ENCODE data around the gene PAH. TPM values are rescaled to one million over a fixed set of nuclear protein-coding genes. Genes with fewer than 3 reads are reported as not detected.

PAH gene
- total RNA-seq, 1 donor from 2014 or later = not detected

GRCh38 chr12:102879144-102879763 lies 37.8 kb downstream of the PAH start:
- Histone ChIP-seq H3K36me3 (ENCODE audit: control insufficient read depth in 3 of 3, insufficient read depth in 3 of 3, low read length in 3 of 3) (no peaks in the 10 kb centered on the region), H3K27ac (ENCODE audit: low read depth, low read length) (no peak overlapping the region), H3K9ac (ENCODE audit: low read depth in 1 of 3, low read length in 3 of 3) (no peak overlapping the region), H3K4me3 (ENCODE audit: low read length in 3 of 3) (no peak overlapping the region), H3K4me1 (ENCODE audit: control insufficient read depth in 3 of 3, insufficient read depth in 3 of 3, low read length in 3 of 3) (no peaks in the 10 kb centered on the region), H3K9me3 (ENCODE audit: control insufficient read depth in 3 of 3, low read length in 3 of 3) (no peaks in the 10 kb centered on the region), H3K27me3 (ENCODE audit: control insufficient read depth in 3 of 3, insufficient read depth in 3 of 3, low read length in 3 of 3) (peaks cover 0 to 5% (median 4%) of the 10 kb centered on the region in 3 donors)

- Histone ChIP-seq H3K9ac (ENCODE audit: low read depth in 1 of 3, low read length in 3 of 3) (no peak overlapping the region), H3K4me1 (ENCODE audit: control insufficient read depth in 3 of 3, insufficient read depth in 3 of 3, low read length in 3 of 3) (no peaks in the 10 kb centered on the region), H3K4me3 (ENCODE audit: low read length in 3 of 3) (no peak overlapping the region), H3K36me3 (ENCODE audit: control insufficient read depth in 3 of 3, insufficient read depth in 3 of 3, low read length in 3 of 3) (no peaks in the 10 kb centered on the region), H3K9me3 (ENCODE audit: control insufficient read depth in 3 of 3, low read length in 3 of 3) (no peaks in the 10 kb centered on the region), H3K27ac (ENCODE audit: low read depth, low read length) (no peak overlapping the region), H3K27me3 (ENCODE audit: control insufficient read depth in 3 of 3, insufficient read depth in 3 of 3, low read length in 3 of 3) (peaks cover 0 to 5% (median 0%) of the 10 kb centered on the region in 3 donors)
Measured at GRCh38 chr12:102876883-102877282, 40.2 kb downstream of the PAH start.

GRCh38 chr12:102874819-102875218 lies 42.2 kb downstream of the PAH start:
- no peaks in the 10 kb centered on the region for H3K36me3 ChIP-seq (ENCODE audit: control insufficient read depth in 3 of 3, insufficient read depth in 3 of 3, low read length in 3 of 3)
- H3K27me3 ChIP-seq (ENCODE audit: control insufficient read depth in 3 of 3, insufficient read depth in 3 of 3, low read length in 3 of 3) = peaks cover 0 to 3% (median 0%) of the 10 kb centered on the region in 3 donors
- no peak overlapping the region for H3K27ac ChIP-seq (ENCODE audit: low read depth, low read length)
- no peak overlapping the region for H3K9ac ChIP-seq (ENCODE audit: low read depth in 1 of 3, low read length in 3 of 3)
- H3K4me1 ChIP-seq (ENCODE audit: control insufficient read depth in 3 of 3, insufficient read depth in 3 of 3, low read length in 3 of 3) = no peaks in the 10 kb centered on the region
- no peaks in the 10 kb centered on the region for H3K9me3 ChIP-seq (ENCODE audit: control insufficient read depth in 3 of 3, low read length in 3 of 3)
- H3K4me3 ChIP-seq (ENCODE audit: low read length in 3 of 3) = no peak overlapping the region

GRCh38 chr12:102873077-102873476 lies 44.0 kb downstream of the PAH start:
- H3K4me1 ChIP-seq (ENCODE audit: control insufficient read depth in 3 of 3, insufficient read depth in 3 of 3, low read length in 3 of 3) = no peaks in the 10 kb centered on the region
- no peaks in the 10 kb centered on the region for H3K9me3 ChIP-seq (ENCODE audit: control insufficient read depth in 3 of 3, low read length in 3 of 3)
- no peak overlapping the region for H3K4me3 ChIP-seq (ENCODE audit: low read length in 3 of 3)
- H3K27me3 ChIP-seq (ENCODE audit: control insufficient read depth in 3 of 3, insufficient read depth in 3 of 3, low read length in 3 of 3) = no peaks in the 10 kb centered on the region
- H3K36me3 ChIP-seq (ENCODE audit: control insufficient read depth in 3 of 3, insufficient read depth in 3 of 3, low read length in 3 of 3) = no peaks in the 10 kb centered on the region
- H3K27ac ChIP-seq (ENCODE audit: low read depth, low read length) = no peak overlapping the region
- no peak overlapping the region for H3K9ac ChIP-seq (ENCODE audit: low read depth in 1 of 3, low read length in 3 of 3)

- Histone ChIP-seq H3K27me3 (ENCODE audit: control insufficient read depth in 3 of 3, insufficient read depth in 3 of 3, low read length in 3 of 3) (no peaks in the 10 kb centered on the region), H3K4me1 (ENCODE audit: control insufficient read depth in 3 of 3, insufficient read depth in 3 of 3, low read length in 3 of 3) (no peaks in the 10 kb centered on the region), H3K27ac (ENCODE audit: low read depth, low read length) (no peak overlapping the region), H3K9me3 (ENCODE audit: control insufficient read depth in 3 of 3, low read length in 3 of 3) (no peaks in the 10 kb centered on the region), H3K4me3 (ENCODE audit: low read length in 3 of 3) (no peak overlapping the region), H3K36me3 (ENCODE audit: control insufficient read depth in 3 of 3, insufficient read depth in 3 of 3, low read length in 3 of 3) (no peaks in the 10 kb centered on the region), H3K9ac (ENCODE audit: low read depth in 1 of 3, low read length in 3 of 3) (no peak overlapping the region)
Measured at GRCh38 chr12:102871014-102871413, 46.0 kb downstream of the PAH start.

GRCh38 chr12:102869571-102869970 lies 47.5 kb downstream of the PAH start:
- Histone ChIP-seq H3K4me3 (ENCODE audit: low read length in 3 of 3) (no peak overlapping the region), H3K27me3 (ENCODE audit: control insufficient read depth in 3 of 3, insufficient read depth in 3 of 3, low read length in 3 of 3) (no peaks in the 10 kb centered on the region), H3K4me1 (ENCODE audit: control insufficient read depth in 3 of 3, insufficient read depth in 3 of 3, low read length in 3 of 3) (no peaks in the 10 kb centered on the region), H3K9ac (ENCODE audit: low read depth in 1 of 3, low read length in 3 of 3) (no peak overlapping the region), H3K27ac (ENCODE audit: low read depth, low read length) (no peak overlapping the region), H3K9me3 (ENCODE audit: control insufficient read depth in 3 of 3, low read length in 3 of 3) (no peaks in the 10 kb centered on the region), H3K36me3 (ENCODE audit: control insufficient read depth in 3 of 3, insufficient read depth in 3 of 3, low read length in 3 of 3) (no peaks in the 10 kb centered on the region)

- H3K36me3 ChIP-seq (ENCODE audit: control insufficient read depth in 3 of 3, insufficient read depth in 3 of 3, low read length in 3 of 3) = no peaks in the 10 kb centered on the region
- no peak overlapping the region for H3K27ac ChIP-seq (ENCODE audit: low read depth, low read length)
- H3K9ac ChIP-seq (ENCODE audit: low read depth in 1 of 3, low read length in 3 of 3) = no peak overlapping the region
- no peaks in the 10 kb centered on the region for H3K4me1 ChIP-seq (ENCODE audit: control insufficient read depth in 3 of 3, insufficient read depth in 3 of 3, low read length in 3 of 3)
- H3K9me3 ChIP-seq (ENCODE audit: control insufficient read depth in 3 of 3, low read length in 3 of 3) = peaks cover 0 to 4% (median 0%) of the 10 kb centered on the region in 3 donors
- H3K4me3 ChIP-seq (ENCODE audit: low read length in 3 of 3) = no peak overlapping the region
- H3K27me3 ChIP-seq (ENCODE audit: control insufficient read depth in 3 of 3, insufficient read depth in 3 of 3, low read length in 3 of 3) = no peaks in the 10 kb centered on the region
Measured at GRCh38 chr12:102865821-102866615, 51.0 kb downstream of the PAH start.

GRCh38 chr12:102862486-102862885 lies 54.6 kb downstream of the PAH start:
- Histone ChIP-seq H3K9me3 (ENCODE audit: control insufficient read depth in 3 of 3, low read length in 3 of 3) (peaks cover 0 to 4% (median 0%) of the 10 kb centered on the region in 3 donors), H3K27me3 (ENCODE audit: control insufficient read depth in 3 of 3, insufficient read depth in 3 of 3, low read length in 3 of 3) (no peaks in the 10 kb centered on the region), H3K4me1 (ENCODE audit: control insufficient read depth in 3 of 3, insufficient read depth in 3 of 3, low read length in 3 of 3) (no peaks in the 10 kb centered on the region), H3K4me3 (ENCODE audit: low read length in 3 of 3) (no peak overlapping the region), H3K36me3 (ENCODE audit: control insufficient read depth in 3 of 3, insufficient read depth in 3 of 3, low read length in 3 of 3) (no peaks in the 10 kb centered on the region), H3K27ac (ENCODE audit: low read depth, low read length) (no peak overlapping the region), H3K9ac (ENCODE audit: low read depth in 1 of 3, low read length in 3 of 3) (no peak overlapping the region)

GRCh38 chr12:102851246-102851645 lies 65.8 kb downstream of the PAH start:
- Histone ChIP-seq H3K4me3 (ENCODE audit: low read length in 3 of 3) (no peak overlapping the region), H3K36me3 (ENCODE audit: control insufficient read depth in 3 of 3, insufficient read depth in 3 of 3, low read length in 3 of 3) (no peaks in the 10 kb centered on the region), H3K4me1 (ENCODE audit: control insufficient read depth in 3 of 3, insufficient read depth in 3 of 3, low read length in 3 of 3) (no peaks in the 10 kb centered on the region), H3K9ac (ENCODE audit: low read depth in 1 of 3, low read length in 3 of 3) (no peak overlapping the region), H3K27me3 (ENCODE audit: control insufficient read depth in 3 of 3, insufficient read depth in 3 of 3, low read length in 3 of 3) (no peaks in the 10 kb centered on the region), H3K9me3 (ENCODE audit: control insufficient read depth in 3 of 3, low read length in 3 of 3) (no peaks in the 10 kb centered on the region), H3K27ac (ENCODE audit: low read depth, low read length) (no peak overlapping the region)

GRCh38 chr12:102849722-102850447 lies 67.2 kb downstream of the PAH start:
- no peak overlapping the region for H3K27ac ChIP-seq (ENCODE audit: low read depth, low read length)
- H3K4me3 ChIP-seq (ENCODE audit: low read length in 3 of 3) = no peak overlapping the region
- no peaks in the 10 kb centered on the region for H3K36me3 ChIP-seq (ENCODE audit: control insufficient read depth in 3 of 3, insufficient read depth in 3 of 3, low read length in 3 of 3)
- no peaks in the 10 kb centered on the region for H3K4me1 ChIP-seq (ENCODE audit: control insufficient read depth in 3 of 3, insufficient read depth in 3 of 3, low read length in 3 of 3)
- H3K9me3 ChIP-seq (ENCODE audit: control insufficient read depth in 3 of 3, low read length in 3 of 3) = no peaks in the 10 kb centered on the region
- no peak overlapping the region for H3K9ac ChIP-seq (ENCODE audit: low read depth in 1 of 3, low read length in 3 of 3)
- no peaks in the 10 kb centered on the region for H3K27me3 ChIP-seq (ENCODE audit: control insufficient read depth in 3 of 3, insufficient read depth in 3 of 3, low read length in 3 of 3)
